Keratinocyte (primary cell): ENCODE results near the gene RAB14. TPM values are rescaled to one million over a fixed set of nuclear protein-coding genes. Genes with fewer than 3 reads are reported as not detected.

ENCODE experiments used
- DNase-seq: peaks from one replicate; pipeline ENCODE4 v3.0.0-alpha.2; 2011; ENCODE audit warnings: low read depth, missing footprints, low spot score
- FAIRE-seq: peaks from 2 replicates; lab custom pipeline; 2011; peaks lifted over from hg19 to GRCh38; lab: Jason Lieb, UNC
- H2AFZ ChIP-seq: 2 replicates; pipeline ENCODE4 v1.6.0; 2012; ENCODE audit warnings: low read length, control low read depth, inconsistent platforms; ENCODE audit not compliant: control insufficient read depth
- H3K27ac ChIP-seq: 2 replicates; pipeline ENCODE4 v1.5.1; 2011; ENCODE audit warnings: low read length; ENCODE audit not compliant: control insufficient read depth, insufficient read depth
- H3K27me3 ChIP-seq: 3 replicates; pipeline ENCODE4 v1.6.0; 2011; ENCODE audit warnings: low read length; ENCODE audit not compliant: control insufficient read depth, insufficient read depth; ENCODE audit errors: extremely low read depth
- H3K36me3 ChIP-seq, 2 experiments: 2 replicates in 1 of 2; 3 replicates in 1 of 2; pipeline ENCODE4 v1.5.1; 2011; ENCODE audit warnings: low read length in 2 of 2, mild to moderate bottlenecking in 1 of 2; ENCODE audit not compliant: control insufficient read depth in 2 of 2, insufficient read depth in 2 of 2; ENCODE audit errors: extremely low read depth in 1 of 2
- H3K4me1 ChIP-seq: 3 replicates; pipeline ENCODE4 v1.5.1; 2011; ENCODE audit warnings: low read length; ENCODE audit not compliant: control insufficient read depth, insufficient read depth; ENCODE audit errors: extremely low read depth
- H3K4me2 ChIP-seq: 3 replicates; pipeline ENCODE4 v1.6.0; 2011; ENCODE audit warnings: low read depth, low read length; ENCODE audit not compliant: control insufficient read depth, insufficient read depth; ENCODE audit errors: extremely low read depth
- H3K4me3 ChIP-seq, 3 experiments: fragments of 200-600 bp in 1 of 3; sonication (generic) in 1 of 3; 2 replicates in 2 of 3; 3 replicates in 1 of 3; pipeline ENCODE4 v1.5.1; 2011 to 2016; ENCODE audit warnings: low read length in 3 of 3, mild to moderate bottlenecking in 3 of 3, control low read depth in 2 of 3, inconsistent platforms in 1 of 3, low read depth in 1 of 3, mixed read lengths in 1 of 3, mixed run types in 1 of 3, moderate library complexity in 1 of 3; ENCODE audit not compliant: control insufficient read depth in 2 of 3, insufficient read depth in 2 of 3; ENCODE audit errors: extremely low read depth in 1 of 3
- H3K79me2 ChIP-seq: 2 replicates; pipeline ENCODE4 v1.6.0; 2012; ENCODE audit warnings: low read length; ENCODE audit not compliant: control insufficient read depth, insufficient read depth
- H3K9ac ChIP-seq: 3 replicates; pipeline ENCODE4 v1.6.0; 2011; ENCODE audit warnings: low read length; ENCODE audit not compliant: control insufficient read depth, insufficient read depth; ENCODE audit errors: extremely low read depth
- H3K9me1 ChIP-seq: 3 replicates; pipeline ENCODE4 v1.6.0; 2011; ENCODE audit warnings: low read length; ENCODE audit not compliant: control insufficient read depth, insufficient read depth; ENCODE audit errors: extremely low read depth
- H3K9me3 ChIP-seq: 2 replicates; pipeline ENCODE4 v1.5.1; 2012; ENCODE audit warnings: low read depth, low read length; ENCODE audit not compliant: control insufficient read depth
- H4K20me1 ChIP-seq: 3 replicates; pipeline ENCODE4 v1.6.0; 2011; ENCODE audit warnings: low read length; ENCODE audit not compliant: control insufficient read depth, insufficient read depth; ENCODE audit errors: extremely low read depth
- CTCF ChIP-seq, 3 experiments: IDR thresholded peaks in 1 of 3; conservative IDR thresholded peaks in 1 of 3; optimal IDR thresholded peaks in 1 of 3; 2 replicates in 2 of 3; 3 replicates in 1 of 3; pipeline versions ENCODE3 to v1.5.1; 2011; ENCODE audit warnings: low read length in 3 of 3, mild to moderate bottlenecking in 3 of 3, moderate library complexity in 2 of 3, control low read depth in 1 of 3, inconsistent platforms in 1 of 3; ENCODE audit not compliant: insufficient read depth in 2 of 3; ENCODE audit errors: extremely low read depth in 1 of 3
- EZH2 ChIP-seq: IDR thresholded peaks from one replicate; pipeline ENCODE4 v1.6.1; 2012; ENCODE audit warnings: inconsistent platforms, mild to moderate bottlenecking, low read length, moderate library complexity
- dilution Hi-C: fragments of 300-500 bp; cut with MboI; formaldehyde crosslinking; loops from one replicate; pipeline ENCODE4 v1.7.0; 2020; ENCODE audit warnings: low sequenced_read_pairs; ENCODE audit not compliant: extremely low pct_ligation_motif_present
- polyA plus RNA-seq, 5 experiments: library from polyadenylated mRNA; depleted of rRNA in 3 of 5; stranded (reverse) in 3 of 5; stranded (forward) in 1 of 5; unstranded in 1 of 5; fragments of >200 nt; gene quantifications; 1 replicate in 1 of 5; 2 replicates in 3 of 5; 3 replicates in 1 of 5; pipeline versions ENCODE4 v1.2.1 to v1.2.3, GENCODE V29; 2011 to 2012; ENCODE audit warnings: missing spikeins in 2 of 5, low read depth in 1 of 5, low replicate concordance in 1 of 5

The RAB14 gene
- polyA plus RNA-seq, 1 donor (not counting 4 experiments of a cell fraction or from before 2014, with no cell fraction given): 42.8 TPM

GRCh38 chr9:121199921-121200320 is 1.7 kb downstream of the RAB14 start:
- H3K27me3 ChIP-seq: no peaks in the 10 kb centered on the region
- no peaks in the 10 kb centered on the region for H3K9me1 ChIP-seq
- H3K36me3 ChIP-seq: no peaks in the 10 kb centered on the region
- H3K9ac ChIP-seq: peak overlapping the region; percentile 87
- TF ChIP-seq CTCF (optimal IDR thresholded peaks at IDR 0.05 in 1 of 3, IDR thresholded peaks at IDR 0.05 in 1 of 3, conservative IDR thresholded peaks at IDR 0.05 in 1 of 3; ENCODE audit: extremely low read depth in 1 of 3, insufficient read depth in 2 of 3, low read length in 3 of 3) (no peak), EZH2 (no peak)
- H3K4me2 ChIP-seq: peak overlapping the region; percentile 99
- peak overlapping the region; percentile 79 for H3K27ac ChIP-seq
- FAIRE-seq: peak; percentile 17
- no peaks in the 10 kb centered on the region for H3K9me3 ChIP-seq
- peaks cover 73% of the 10 kb centered on the region for H3K79me2 ChIP-seq
- peaks cover 38% of the 10 kb centered on the region for H3K4me1 ChIP-seq
- DNase-seq: no peak
- H3K4me3 ChIP-seq: peak overlapping the region; percentile 91 to 97 (median 94)
- H4K20me1 ChIP-seq: peaks cover 14% of the 10 kb centered on the region
- no peak overlapping the region for H2AFZ ChIP-seq
- dilution Hi-C loops: no loop called here

- H3K36me3 ChIP-seq: no peaks in the 10 kb centered on the region
- no peaks in the 10 kb centered on the region for H3K9me3 ChIP-seq
- FAIRE-seq: no peak
- dilution Hi-C loops: no loop called here
- peaks cover 16% of the 10 kb centered on the region for H4K20me1 ChIP-seq
- H3K79me2 ChIP-seq: peaks cover 84% of the 10 kb centered on the region
- H2AFZ ChIP-seq: no peak overlapping the region
- H3K27ac ChIP-seq: peak overlapping the region; percentile 55
- H3K4me2 ChIP-seq: peak overlapping the region; percentile 99
- no peak for DNase-seq
- no peaks in the 10 kb centered on the region for H3K9me1 ChIP-seq
- H3K27me3 ChIP-seq: no peaks in the 10 kb centered on the region
- H3K4me3 ChIP-seq: peak overlapping the region; percentile 22 to 94 (median 91)
- TF ChIP-seq EZH2: no peak
- no peak for TF ChIP-seq CTCF (optimal IDR thresholded peaks at IDR 0.05 in 1 of 3, IDR thresholded peaks at IDR 0.05 in 1 of 3, conservative IDR thresholded peaks at IDR 0.05 in 1 of 3; ENCODE audit: extremely low read depth in 1 of 3, insufficient read depth in 2 of 3, low read length in 3 of 3)
- H3K4me1 ChIP-seq: peaks cover 48% of the 10 kb centered on the region
- peak overlapping the region; percentile 39 for H3K9ac ChIP-seq
These were observed 3.1 kb downstream of the RAB14 start for GRCh38 chr9:121198512-121199042.
